Neuronal stem cell (in vitro differentiated cells): Measurements from ENCODE around the gene RHOF.

Experiments
- DNase-seq: peaks from one replicate; pipeline ENCODE4 v3.0.0-alpha.2; 2013; ENCODE audit warnings: low spot score
- H2AFZ ChIP-seq: one replicate; pipeline ENCODE4 v1.6.1; 2013; ENCODE audit warnings: mild to moderate bottlenecking, low read length, inconsistent platforms
- H2AK5ac ChIP-seq: 2 replicates; pipeline ENCODE4 v1.6.1; 2013; ENCODE audit warnings: low read depth, mild to moderate bottlenecking, inconsistent platforms, low read length, moderate library complexity, mixed read lengths
- H2BK120ac ChIP-seq: 2 replicates; pipeline ENCODE4 v1.6.1; 2013; ENCODE audit warnings: low read depth, mild to moderate bottlenecking, inconsistent platforms, low read length, moderate library complexity, mixed read lengths
- H2BK12ac ChIP-seq: one replicate; pipeline ENCODE4 v1.6.1; 2013; ENCODE audit warnings: low read length, inconsistent platforms
- H2BK15ac ChIP-seq: 2 replicates; pipeline ENCODE4 v1.6.1; 2013; ENCODE audit warnings: mild to moderate bottlenecking, low read length, inconsistent platforms, mixed read lengths
- H2BK5ac ChIP-seq: one replicate; pipeline ENCODE4 v1.6.1; 2013; ENCODE audit warnings: inconsistent platforms, mild to moderate bottlenecking, low read length, moderate library complexity
- H3K14ac ChIP-seq: one replicate; pipeline ENCODE4 v1.6.1; 2013; ENCODE audit warnings: low read length, inconsistent platforms
- H3K18ac ChIP-seq: 2 replicates; pipeline ENCODE4 v1.6.1; 2013; ENCODE audit warnings: low read length, inconsistent platforms
- H3K23ac ChIP-seq: 2 replicates; pipeline ENCODE4 v1.6.1; 2013; ENCODE audit warnings: low read depth, mild to moderate bottlenecking, mixed read lengths, low read length, inconsistent platforms; ENCODE audit not compliant: poor library complexity
- H3K27ac ChIP-seq: replicated peaks from 3 replicates; pipeline ENCODE4 v1.5.1; 2013; ENCODE audit warnings: low read length, inconsistent platforms
- H3K27me3 ChIP-seq, 3 experiments: 2 replicates each; pipeline ENCODE4 v1.6.1; 2013; ENCODE audit warnings: low read length in 3 of 3, mild to moderate bottlenecking in 2 of 3, inconsistent platforms in 1 of 3, low read depth in 1 of 3, mixed read lengths in 1 of 3, moderate library complexity in 1 of 3; ENCODE audit not compliant: control insufficient read depth in 3 of 3, insufficient read depth in 3 of 3
- H3K36me3 ChIP-seq, 2 donors: replicated peaks in 1 of 2; 2 replicates each; pipeline ENCODE4 v1.6.1; 2013; ENCODE audit warnings: low read length in 2 of 2; ENCODE audit not compliant: control insufficient read depth in 2 of 2, insufficient read depth in 2 of 2
- H3K4ac ChIP-seq: 2 replicates; pipeline ENCODE4 v1.6.1; 2013; ENCODE audit warnings: inconsistent platforms, mild to moderate bottlenecking, low read length, moderate library complexity
- H3K4me1 ChIP-seq, 2 donors: 1 replicate in 1 of 2; 2 replicates in 1 of 2; pipeline ENCODE4 v1.6.1; 2013; ENCODE audit warnings: low read length in 2 of 2, low read depth in 1 of 2; ENCODE audit not compliant: control insufficient read depth in 2 of 2, insufficient read depth in 1 of 2
- H3K4me2 ChIP-seq: one replicate; pipeline ENCODE4 v1.6.1; 2013; ENCODE audit warnings: mild to moderate bottlenecking, low read length, inconsistent platforms; ENCODE audit not compliant: insufficient read depth, poor library complexity, severe bottlenecking
- H3K4me3 ChIP-seq, 2 donors: 2 replicates each; pipeline ENCODE4 v1.5.1; 2013; ENCODE audit warnings: low read length in 2 of 2, mild to moderate bottlenecking in 2 of 2, inconsistent platforms in 1 of 2, moderate library complexity in 1 of 2
- H3K79me1 ChIP-seq: one replicate; pipeline ENCODE4 v1.6.1; 2013; ENCODE audit warnings: low read depth, mild to moderate bottlenecking, inconsistent platforms, low read length, moderate library complexity
- H3K9ac ChIP-seq: one replicate; pipeline ENCODE4 v1.6.1; 2013; ENCODE audit warnings: mild to moderate bottlenecking, low read depth, low read length, inconsistent platforms; ENCODE audit not compliant: poor library complexity
- H3K9me3 ChIP-seq, 2 donors: replicated peaks in 1 of 2; 2 replicates each; pipeline versions ENCODE3 to v1.6.1; 2013; ENCODE audit warnings: low read length in 2 of 2, mild to moderate bottlenecking in 2 of 2, inconsistent platforms in 1 of 2, low read depth in 1 of 2, mixed read lengths in 1 of 2, moderate library complexity in 1 of 2; ENCODE audit not compliant: control insufficient read depth in 2 of 2, insufficient read depth in 1 of 2
- H4K8ac ChIP-seq: one replicate; pipeline ENCODE4 v1.6.1; 2013; ENCODE audit warnings: low read depth, mild to moderate bottlenecking, inconsistent platforms, low read length, moderate library complexity
- H4K91ac ChIP-seq: one replicate; pipeline ENCODE4 v1.6.1; 2013; ENCODE audit warnings: low read length, low read depth, mild to moderate bottlenecking, inconsistent platforms; ENCODE audit not compliant: poor library complexity
- WGBS, 2 donors: extraction: QIAGEN DNeasy Blood & Tissue Kit; methylation state at CpG; one replicate each; pipeline ENCODE4 v1.1.7; 2013; ENCODE audit warnings: missing lambda C conversion rate in 2 of 2, mixed read lengths in 1 of 2; ENCODE audit not compliant: insufficient read length in 2 of 2, insufficient replicate concordance in 1 of 2; ENCODE audit errors: extremely low coverage in 2 of 2; 5-methylcytosine and 5-hydroxymethylcytosine counted together

Gene RHOF

GRCh38 chr12:121817648-121818043 is 24.2 kb upstream of the RHOF start:
- no peak for DNase-seq
- no peaks in the 10 kb centered on the region for H3K9me3 ChIP-seq
- H2AFZ ChIP-seq = no peak overlapping the region
- no peak overlapping the region for H3K4me2 ChIP-seq
- H3K27me3 ChIP-seq = no peaks in the 10 kb centered on the region
- no peak overlapping the region for H2BK5ac ChIP-seq
- H3K36me3 ChIP-seq = peaks cover 46 to 89% of the 10 kb centered on the region in 2 donors
- H2AK5ac ChIP-seq = no peak overlapping the region
- H3K9ac ChIP-seq = no peak overlapping the region
- H2BK120ac ChIP-seq = no peak overlapping the region
- peaks cover 0 to 1% of the 10 kb centered on the region in 2 donors for H3K4me1 ChIP-seq
- no peak overlapping the region for H4K8ac ChIP-seq
- no peak overlapping the region for H2BK12ac ChIP-seq
- H3K18ac ChIP-seq = no peak overlapping the region
- H3K27ac ChIP-seq = no peak overlapping the region
- no peak overlapping the region for H4K91ac ChIP-seq
- no peak overlapping the region for H3K4ac ChIP-seq
- peak overlapping the region; percentile 25 for H3K23ac ChIP-seq
- no peak overlapping the region for H2BK15ac ChIP-seq
- H3K14ac ChIP-seq = no peak overlapping the region
- WGBS, 2 donors = no CpG with 5 or more reads among the region's 18 CpGs
- H3K4me3 ChIP-seq = peak overlapping the region in 1 of 2 donors; percentile 29
- H3K79me1 ChIP-seq = peaks cover 24% of the 10 kb centered on the region

- Histone ChIP-seq H2AFZ (no peak overlapping the region), H2BK15ac (no peak overlapping the region), H3K27ac (no peak overlapping the region), H3K9me3 (no peaks in the 10 kb centered on the region), H2AK5ac (no peak overlapping the region), H3K4ac (no peak overlapping the region), H3K79me1 (peaks cover 24% of the 10 kb centered on the region), H2BK5ac (no peak overlapping the region), H3K18ac (no peak overlapping the region), H2BK12ac (no peak overlapping the region), H3K4me3 (peak overlapping the region in 1 of 2 donors; percentile 29), H4K8ac (no peak overlapping the region), H3K27me3 (no peaks in the 10 kb centered on the region), H3K14ac (no peak overlapping the region), H2BK120ac (no peak overlapping the region), H3K23ac (peak overlapping the region; percentile 25), H3K36me3 (peaks cover 42 to 85% of the 10 kb centered on the region in 2 donors), H3K4me2 (no peak overlapping the region), H3K4me1 (peaks cover 0 to 3% of the 10 kb centered on the region in 2 donors), H3K9ac (peak overlapping the region; percentile 37), H4K91ac (no peak overlapping the region)
- WGBS, 2 donors = no CpG with 5 or more reads among the region's 47 CpGs
- no peak for DNase-seq
These were observed 23.6 kb upstream of the RHOF start for GRCh38 chr12:121816925-121817647.

- Histone ChIP-seq H2BK120ac (no peak overlapping the region), H3K36me3 (peaks cover 43 to 81% of the 10 kb centered on the region in 2 donors), H2BK5ac (no peak overlapping the region), H3K4me1 (peaks cover 8 to 12% of the 10 kb centered on the region in 2 donors), H2AFZ (no peak overlapping the region), H2AK5ac (no peak overlapping the region), H3K4me3 (no peak overlapping the region), H4K8ac (no peak overlapping the region), H3K14ac (no peak overlapping the region), H3K9me3 (no peaks in the 10 kb centered on the region), H4K91ac (no peak overlapping the region), H3K23ac (no peak overlapping the region), H3K79me1 (peaks cover 29% of the 10 kb centered on the region), H2BK12ac (no peak overlapping the region), H2BK15ac (no peak overlapping the region), H3K27ac (no peak overlapping the region), H3K27me3 (no peaks in the 10 kb centered on the region), H3K4ac (no peak overlapping the region), H3K18ac (no peak overlapping the region), H3K9ac (no peak overlapping the region), H3K4me2 (no peak overlapping the region)
- DNase-seq = no peak
- no CpG with 5 or more reads among the region's 8 CpGs for WGBS, 2 donors
These were observed 21.8 kb upstream of the RHOF start for GRCh38 chr12:121815263-121815662.

- H2BK120ac ChIP-seq = no peak overlapping the region
- peaks cover 41 to 81% of the 10 kb centered on the region in 2 donors for H3K36me3 ChIP-seq
- no peak overlapping the region for H3K4me2 ChIP-seq
These were observed 21.1 kb upstream of the RHOF start for GRCh38 chr12:121814429-121815119.

More at GRCh38 chr12:121814429-121815119, 21.1 kb upstream of the RHOF start:
- no peak overlapping the region for H3K14ac ChIP-seq
- H3K27me3 ChIP-seq = no peaks in the 10 kb centered on the region
- peak overlapping the region; percentile 32 for H2BK12ac ChIP-seq
- H2BK15ac ChIP-seq = peak overlapping the region; percentile 40
- peaks cover 8 to 12% of the 10 kb centered on the region in 2 donors for H3K4me1 ChIP-seq
- no peak overlapping the region for H4K8ac ChIP-seq
- no peak overlapping the region for H2BK5ac ChIP-seq
- DNase-seq = no peak
- H3K79me1 ChIP-seq = peaks cover 29% of the 10 kb centered on the region
- no peak overlapping the region for H3K27ac ChIP-seq
- no peak overlapping the region for H3K9ac ChIP-seq
- no peak overlapping the region for H3K18ac ChIP-seq
- H3K4me3 ChIP-seq = peak overlapping the region in 1 of 2 donors; percentile 53
- no CpG with 5 or more reads among the region's 31 CpGs for WGBS, 2 donors
- peak overlapping the region; percentile 29 for H3K23ac ChIP-seq
- H2AFZ ChIP-seq = no peak overlapping the region
- H3K4ac ChIP-seq = no peak overlapping the region
- H3K9me3 ChIP-seq = no peaks in the 10 kb centered on the region
- no peak overlapping the region for H4K91ac ChIP-seq
- H2AK5ac ChIP-seq = no peak overlapping the region
